H1 (cell line): ENCODE results near the gene BARX2. TPM values are rescaled to one million over a fixed set of nuclear protein-coding genes. Genes with fewer than 3 reads are reported as not detected.

Experiments used
- CTCF ChIA-PET: fragments of 300-600 bp; sonication (Branson Sonifier 250); formaldehyde crosslinking; loops from one replicate; lab custom pipeline; 2021; ENCODE audit not compliant: partially characterized antibody; lab: Charles Lee
- POLR2A ChIA-PET: fragments of 300-600 bp; sonication (Branson Sonifier 250); formaldehyde crosslinking; loops from one replicate; lab custom pipeline; 2021; ENCODE audit warnings: inconsistent platforms; ENCODE audit not compliant: partially characterized antibody; lab: Charles Lee
- DNase-seq, 2 experiments: peaks; one replicate each; pipeline versions ENCODE4 v3.0.0 to v3.0.0-alpha.2; 2010 to 2022; ENCODE audit warnings: low spot score in 2 of 2, low read depth in 1 of 2, mixed read lengths in 1 of 2
- FAIRE-seq: peaks from 2 replicates; lab custom pipeline; 2011; peaks lifted over from hg19 to GRCh38; lab: Jason Lieb, UNC
- H2AFZ ChIP-seq: 2 replicates; pipeline ENCODE4 v1.8.1; 2012; ENCODE audit warnings: low read length, inconsistent platforms
- H2AK5ac ChIP-seq: 2 replicates; pipeline ENCODE4 v1.6.1; 2013; ENCODE audit warnings: low read depth, low read length
- H2BK120ac ChIP-seq: replicated peaks from 2 replicates; pipeline ENCODE3; 2013; ENCODE audit warnings: low read depth, low read length, inconsistent platforms
- H2BK12ac ChIP-seq: 2 replicates; pipeline ENCODE4 v1.6.1; 2013; ENCODE audit warnings: low read depth, low read length
- H2BK15ac ChIP-seq: 2 replicates; pipeline ENCODE4 v1.6.1; 2013; ENCODE audit warnings: low read length
- H2BK20ac ChIP-seq: 2 replicates; pipeline ENCODE4 v1.6.1; 2013; ENCODE audit warnings: low read length
- H2BK5ac ChIP-seq: 2 replicates; pipeline ENCODE4 v1.6.1; 2013; ENCODE audit warnings: low read depth, low read length
- H3K14ac ChIP-seq: 2 replicates; pipeline ENCODE4 v1.6.1; 2013; ENCODE audit warnings: inconsistent platforms; ENCODE audit not compliant: insufficient read length
- H3K18ac ChIP-seq: 2 replicates; pipeline ENCODE4 v1.6.1; 2013; ENCODE audit warnings: low read length; ENCODE audit errors: extremely low read depth
- H3K23ac ChIP-seq: 2 replicates; pipeline ENCODE4 v1.6.1; 2013; ENCODE audit warnings: inconsistent platforms; ENCODE audit not compliant: insufficient read length
- H3K23me2 ChIP-seq: 2 replicates; pipeline ENCODE4 v1.6.1; 2013; ENCODE audit warnings: low read depth, low read length
- H3K27ac ChIP-seq: 2 replicates; pipeline ENCODE4 v1.6.1; 2011; ENCODE audit warnings: low read depth, low read length, inconsistent platforms
- H3K27me3 ChIP-seq, 4 experiments: replicated peaks in 1 of 4; 1 replicate in 1 of 4; 2 replicates in 3 of 4; pipeline versions ENCODE4 v1.6.1 to v1.8.1; 2011 to 2013; ENCODE audit warnings: low read length in 3 of 4, mild to moderate bottlenecking in 3 of 4, inconsistent platforms in 2 of 4, mixed read lengths in 2 of 4, moderate library complexity in 1 of 4; ENCODE audit not compliant: control insufficient read depth in 3 of 4, insufficient read depth in 3 of 4; ENCODE audit errors: extremely low read depth in 1 of 4
- H3K36me3 ChIP-seq, 4 experiments: 2 replicates each; pipeline versions ENCODE4 v1.6.1 to v1.8.1; 2011 to 2013; ENCODE audit warnings: mild to moderate bottlenecking in 4 of 4, low read length in 3 of 4, moderate library complexity in 2 of 4, control low read depth in 1 of 4, inconsistent platforms in 1 of 4; ENCODE audit not compliant: insufficient read depth in 4 of 4, control insufficient read depth in 2 of 4
- H3K4ac ChIP-seq: replicated peaks from 2 replicates; pipeline ENCODE3; 2013; ENCODE audit warnings: low read length, low read depth, mixed read lengths, inconsistent platforms; ENCODE audit not compliant: insufficient read length
- H3K4me1 ChIP-seq, 4 experiments: replicated peaks in 1 of 4; 1 replicate in 1 of 4; 2 replicates in 3 of 4; pipeline versions ENCODE4 v1.6.1 to v1.8.1; 2011 to 2013; ENCODE audit warnings: low read length in 3 of 4, inconsistent platforms in 2 of 4, mixed read lengths in 1 of 4; ENCODE audit not compliant: insufficient read depth in 4 of 4, control insufficient read depth in 3 of 4
- H3K4me2 ChIP-seq, 2 experiments: 2 replicates each; pipeline versions ENCODE4 v1.6.1 to v1.8.1; 2011 to 2013; ENCODE audit warnings: low read depth in 2 of 2, low read length in 2 of 2, control low read depth in 1 of 2, inconsistent platforms in 1 of 2, mild to moderate bottlenecking in 1 of 2; ENCODE audit not compliant: insufficient read depth in 1 of 2
- H3K4me3 ChIP-seq, 4 experiments: fragments of 200-600, 300-600 bp in 1 of 4; sonication (generic), shearing (Covaris generic), sonication (Bioruptor Twin) in 1 of 4; 2 replicates each; pipeline versions ENCODE4 v1.5.1 to v1.8.1; 2011 to 2016; ENCODE audit warnings: low read length in 4 of 4, low read depth in 3 of 4, control low read depth in 2 of 4, inconsistent platforms in 2 of 4, mild to moderate bottlenecking in 2 of 4, mixed read lengths in 1 of 4, moderate library complexity in 1 of 4; ENCODE audit not compliant: insufficient read depth in 2 of 4; ENCODE audit errors: extremely low read depth in 1 of 4
- H3K56ac ChIP-seq: replicated peaks from 2 replicates; pipeline ENCODE3; 2013; ENCODE audit warnings: low read depth, mild to moderate bottlenecking, mixed read lengths, low read length, inconsistent platforms; ENCODE audit not compliant: insufficient read length
- H3K79me1 ChIP-seq: 2 replicates; pipeline ENCODE4 v1.6.1; 2013; ENCODE audit warnings: low read depth, low read length, control low read depth
- H3K79me2 ChIP-seq, 2 experiments: 2 replicates each; pipeline versions ENCODE4 v1.6.1 to v1.8.1; 2012 to 2013; ENCODE audit warnings: low read length in 2 of 2, mild to moderate bottlenecking in 2 of 2, inconsistent platforms in 1 of 2; ENCODE audit not compliant: insufficient read depth in 2 of 2, control insufficient read depth in 1 of 2
- H3K9ac ChIP-seq, 4 experiments: replicated peaks in 1 of 4; 1 replicate in 1 of 4; 2 replicates in 3 of 4; pipeline versions ENCODE4 v1.6.1 to v1.8.1; 2011 to 2013; ENCODE audit warnings: low read depth in 3 of 4, low read length in 3 of 4, control low read depth in 2 of 4, mild to moderate bottlenecking in 2 of 4, moderate library complexity in 2 of 4, inconsistent platforms in 1 of 4; ENCODE audit errors: extremely low read depth in 1 of 4
- H3K9me3 ChIP-seq, 2 experiments: 2 replicates each; pipeline versions ENCODE4 v1.6.1 to v1.8.1; 2012 to 2013; ENCODE audit warnings: mild to moderate bottlenecking in 2 of 2, moderate library complexity in 2 of 2, control low read depth in 1 of 2, inconsistent platforms in 1 of 2, low read depth in 1 of 2, low read length in 1 of 2, mixed read lengths in 1 of 2; ENCODE audit not compliant: insufficient read depth in 2 of 2
- H4K20me1 ChIP-seq, 2 experiments: replicated peaks in 1 of 2; 2 replicates each; pipeline versions ENCODE3 to v1.8.1; 2011 to 2013; ENCODE audit warnings: inconsistent platforms in 2 of 2, low read length in 2 of 2, mild to moderate bottlenecking in 1 of 2; ENCODE audit not compliant: insufficient read depth in 2 of 2, control insufficient read depth in 1 of 2
- H4K5ac ChIP-seq: 2 replicates; pipeline ENCODE4 v1.6.1; 2013; ENCODE audit warnings: low read length, low read depth, mixed read lengths, inconsistent platforms; ENCODE audit not compliant: insufficient read length
- H4K8ac ChIP-seq: 2 replicates; pipeline ENCODE4 v1.8.0; 2013; ENCODE audit warnings: mild to moderate bottlenecking, moderate library complexity, low read length, inconsistent platforms; ENCODE audit not compliant: insufficient read depth; ENCODE audit errors: extremely low read depth
- H4K91ac ChIP-seq: replicated peaks from 2 replicates; pipeline ENCODE3; 2013; ENCODE audit warnings: low read length, mixed read lengths, inconsistent platforms; ENCODE audit not compliant: insufficient read length
- BACH1 ChIP-seq: IDR thresholded peaks from 2 replicates; pipeline ENCODE4 v1.6.1; 2012; ENCODE audit warnings: low read length, improper control_type of control experiment
- CTBP2 ChIP-seq: IDR thresholded peaks from 2 replicates; pipeline ENCODE4 v1.7.0; 2011; ENCODE audit warnings: borderline replicate concordance, mild to moderate bottlenecking, moderate library complexity, mixed read lengths, low read length; ENCODE audit not compliant: insufficient read depth, insufficient read length
- RAD21 ChIP-seq, 2 experiments: IDR thresholded peaks in 1 of 2; conservative IDR thresholded peaks in 1 of 2; 2 replicates each; pipeline ENCODE4 v1.6.1; 2011; ENCODE audit warnings: low read depth in 2 of 2, low read length in 2 of 2, improper control_type of control experiment in 1 of 2, inconsistent platforms in 1 of 2, mild to moderate bottlenecking in 1 of 2, moderate library complexity in 1 of 2
- RBBP5 ChIP-seq: IDR thresholded peaks from 2 replicates; pipeline ENCODE4 v1.7.1; 2012; ENCODE audit warnings: low read depth, mild to moderate bottlenecking, inconsistent platforms, low read length, moderate library complexity, borderline replicate concordance
- SIRT6 ChIP-seq: IDR thresholded peaks from one replicate; pipeline ENCODE4 v1.7.1; 2012; ENCODE audit warnings: low read length, inconsistent platforms
- SP2 ChIP-seq: IDR thresholded peaks from 2 replicates; pipeline ENCODE4 v1.6.1; 2012; ENCODE audit warnings: mild to moderate bottlenecking, low read length, inconsistent platforms
- TAF1 ChIP-seq: IDR thresholded peaks from 2 replicates; pipeline ENCODE4 v1.6.1; 2011; ENCODE audit warnings: mild to moderate bottlenecking, low read depth, low read length
- TAF7 ChIP-seq: optimal IDR thresholded peaks from 2 replicates; pipeline ENCODE3; 2011; ENCODE audit warnings: low read depth, mild to moderate bottlenecking, inconsistent platforms, low read length, moderate library complexity, borderline replicate concordance
- TEAD4 ChIP-seq: IDR thresholded peaks from 2 replicates; pipeline ENCODE4 v1.6.1; 2012; ENCODE audit warnings: low read depth, low read length, inconsistent platforms, mixed read lengths
- ZNF274 ChIP-seq: IDR thresholded peaks from 2 replicates; pipeline ENCODE4 v1.7.0; 2012; ENCODE audit warnings: low read length, borderline replicate concordance; ENCODE audit errors: extremely low read depth
- WGBS, 2 experiments: shearing (Covaris generic) in 1 of 2; methylation state at CpG; one replicate each; pipeline versions ENCODE4 v1.1.6 to v1.1.7; 2013 to 2015; ENCODE audit warnings: low lambda C conversion rate in 2 of 2, mixed read lengths in 2 of 2, inconsistent platforms in 1 of 2, low coverage in 1 of 2, missing lambda C conversion rate in 1 of 2; ENCODE audit not compliant: insufficient replicate concordance in 2 of 2, insufficient coverage in 1 of 2, insufficient read length in 1 of 2; ENCODE audit errors: extremely low coverage in 1 of 2, missing lambda C conversion rate in 1 of 2; 5-methylcytosine and 5-hydroxymethylcytosine counted together
- polyA plus RNA-seq, 7 experiments: library from polyadenylated mRNA; depleted of rRNA in 3 of 7; stranded (reverse) in 5 of 7; unstranded in 2 of 7; fragments of >200 nt in 5 of 7; fragments of 200-250 nt in 2 of 7; gene quantifications; 1 replicate in 5 of 7; 2 replicates in 1 of 7; 4 replicates in 1 of 7; pipeline versions ENCODE4 v1.2.1 to v1.2.3, GENCODE V29; 2011 to 2013; ENCODE audit warnings: missing spikeins in 2 of 7, mixed read lengths in 2 of 7
- total RNA-seq: library from RNA; stranded (reverse); fragmentation: NEBNext Ultra II Directional; extraction: Animal tissue kit (Norgen Biotek cat#: 25700); gene quantifications from 2 replicates; pipeline ENCODE4 v1.2.1, GENCODE V29; 2021
- TF ChIP-seq, protein P1 (sequence below), 3 experiments: IDR thresholded peaks; 1 replicate in 2 of 3; 2 replicates in 1 of 3; pipeline versions ENCODE4 v1.5.1 to v1.6.1; 2011; ENCODE audit warnings: low read length in 3 of 3, mild to moderate bottlenecking in 3 of 3, inconsistent platforms in 2 of 3, low read depth in 1 of 3, moderate library complexity in 1 of 3; ENCODE audit not compliant: insufficient read depth in 1 of 3; ENCODE audit errors: control extremely low read depth in 1 of 3

BARX2 gene
- total and polyA plus RNA-seq, 2 of the 8 experiments (the other 6 are each of a cell fraction or from before 2014, with no cell fraction given) = not detected

DNA sequence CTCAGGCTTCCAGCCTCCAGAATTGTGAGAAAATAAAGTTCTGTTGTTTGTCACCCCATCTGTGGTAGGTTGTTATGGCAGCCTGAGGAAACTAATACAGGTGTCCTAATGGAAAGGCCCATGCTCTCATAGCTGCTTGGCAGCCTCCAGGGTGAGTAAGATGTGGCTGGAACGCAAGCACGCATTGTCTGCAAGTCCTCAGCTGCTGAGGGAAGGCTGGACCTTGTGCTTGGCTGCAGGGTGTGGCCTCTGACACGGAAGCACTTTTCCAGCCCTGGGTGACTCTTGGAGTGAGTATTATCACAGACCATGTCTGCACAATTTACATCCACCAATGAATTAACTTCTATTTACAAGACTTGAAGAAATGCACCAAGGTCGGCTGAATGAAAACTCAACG, 44.4 kb upstream of the BARX2 start:
- no peak overlapping the region for H3K4me3 ChIP-seq
- no peak overlapping the region for H2AFZ ChIP-seq
- H2BK20ac ChIP-seq = 0 out of 2 replicates have a peak overlapping the region, but pooled peaks have one; percentile 66
- CTCF ChIA-PET = interaction anchor here (0.6 to 7.4 kb wide), 21 partner anchors 15 to 439 kb away, joined by 3 to 88 read pairs (median 4); no protein-coding TSS in a partner anchor
- H3K4ac ChIP-seq = no peak overlapping the region
- POLR2A ChIA-PET = interaction anchor here (0.8 kb wide), 1 partner anchor 51 kb away, joined by 3 read pairs; no protein-coding TSS in a partner anchor
- H3K79me2 ChIP-seq = no peaks in the 10 kb centered on the region
- H3K14ac ChIP-seq = no peak overlapping the region
- 88% methylated on average over 5 of the region's 5 CpGs; no CpG with 5 or more reads in 1 of the 2 experiments for WGBS, 2 experiments
- FAIRE-seq (no peak), DNase-seq (no peak)
- H3K23ac ChIP-seq = no peak overlapping the region
- H2BK12ac ChIP-seq = no peak overlapping the region
- no peaks in the 10 kb centered on the region for H3K9me3 ChIP-seq
- H3K27me3 ChIP-seq = no peaks in the 10 kb centered on the region
- no peak overlapping the region for H3K9ac ChIP-seq
- H3K4me1 ChIP-seq = peaks cover 0 to 1% (median 0%) of the 10 kb centered on the region in 4 experiments; a peak in 1 of 7 replicates
- no peak overlapping the region for H3K4me2 ChIP-seq
- H3K79me1 ChIP-seq = no peaks in the 10 kb centered on the region
- no peak overlapping the region for H4K8ac ChIP-seq
- no peak overlapping the region for H2BK15ac ChIP-seq
- H4K5ac ChIP-seq = no peak overlapping the region
- H3K27ac ChIP-seq = no peak overlapping the region
- H3K23me2 ChIP-seq = no peaks in the 10 kb centered on the region
- no peaks in the 10 kb centered on the region for H4K20me1 ChIP-seq
- no peak overlapping the region for H3K18ac ChIP-seq
- no peak overlapping the region for H4K91ac ChIP-seq
- no peak overlapping the region for H2BK5ac ChIP-seq
- no peak overlapping the region for H2BK120ac ChIP-seq
- H3K56ac ChIP-seq = no peak overlapping the region
- H2AK5ac ChIP-seq = no peak overlapping the region; the same call in 1 of the 2 replicates
- H3K36me3 ChIP-seq = no peaks in the 10 kb centered on the region
- no peak for TF ChIP-seq ZNF274
- no peak for TF ChIP-seq BACH1
- no peak for TF ChIP-seq TEAD4
- TF ChIP-seq, protein P1, sequence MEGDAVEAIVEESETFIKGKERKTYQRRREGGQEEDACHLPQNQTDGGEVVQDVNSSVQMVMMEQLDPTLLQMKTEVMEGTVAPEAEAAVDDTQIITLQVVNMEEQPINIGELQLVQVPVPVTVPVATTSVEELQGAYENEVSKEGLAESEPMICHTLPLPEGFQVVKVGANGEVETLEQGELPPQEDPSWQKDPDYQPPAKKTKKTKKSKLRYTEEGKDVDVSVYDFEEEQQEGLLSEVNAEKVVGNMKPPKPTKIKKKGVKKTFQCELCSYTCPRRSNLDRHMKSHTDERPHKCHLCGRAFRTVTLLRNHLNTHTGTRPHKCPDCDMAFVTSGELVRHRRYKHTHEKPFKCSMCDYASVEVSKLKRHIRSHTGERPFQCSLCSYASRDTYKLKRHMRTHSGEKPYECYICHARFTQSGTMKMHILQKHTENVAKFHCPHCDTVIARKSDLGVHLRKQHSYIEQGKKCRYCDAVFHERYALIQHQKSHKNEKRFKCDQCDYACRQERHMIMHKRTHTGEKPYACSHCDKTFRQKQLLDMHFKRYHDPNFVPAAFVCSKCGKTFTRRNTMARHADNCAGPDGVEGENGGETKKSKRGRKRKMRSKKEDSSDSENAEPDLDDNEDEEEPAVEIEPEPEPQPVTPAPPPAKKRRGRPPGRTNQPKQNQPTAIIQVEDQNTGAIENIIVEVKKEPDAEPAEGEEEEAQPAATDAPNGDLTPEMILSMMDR (IDR thresholded peaks at IDR 0.05; ENCODE audit: control extremely low read depth in 1 of 3, insufficient read depth in 1 of 3, low read depth in 1 of 3, low read length in 3 of 3) = no peak
- TF ChIP-seq CTBP2 = no peak
- no peak for TF ChIP-seq TAF1
- no peak for TF ChIP-seq RBBP5
- TF ChIP-seq SIRT6 = no peak
- TF ChIP-seq SP2 = no peak
- TF ChIP-seq RAD21 (IDR thresholded peaks at IDR 0.05 in 1 of 2, conservative IDR thresholded peaks at IDR 0.05 in 1 of 2; ENCODE audit: low read depth in 2 of 2, low read length in 2 of 2) = no peak
- no peak for TF ChIP-seq TAF7
